Measurements from ENCODE around the gene LEMD2. TPM values are rescaled to one million over a fixed set of nuclear protein-coding genes. Genes with fewer than 3 reads are reported as not detected.

Gene LEMD2
- polyA plus RNA-seq, 2 of the 4 experiments (the other 2 are of a cell fraction), result 43.2 to 48.8 TPM

- WGBS (ENCODE audit: missing lambda C conversion rate), result 86% methylated on average over 2 of the region's 5 CpGs
- DNase-seq (ENCODE audit: low read depth in 1 of 2, low spot score in 1 of 2) (no peak), FAIRE-seq (no peak), ATAC-seq (no peak)
- Histone ChIP-seq H3K4me1 (peaks cover 41% of the 10 kb centered on the region), H3K27ac (peak overlapping the region in 1 of 2 experiments; percentile 87; a peak in 4 of 6 replicates), H3K4me3 (no peak overlapping the region), H3K4me2 (no peak overlapping the region; the same call in 2 of the 3 replicates), H3K9me3 (no peaks in the 10 kb centered on the region)
- CTCF ChIA-PET, result interaction anchor here (1.9 to 6.7 kb wide), 2 partner anchors 13 to 39 kb away, joined by 6 to 62 read pairs; no protein-coding TSS in a partner anchor
- TF ChIP-seq ESRRA (IDR thresholded peaks at IDR 0.05; ENCODE audit: borderline replicate concordance, low read length) (no peak), USF2 (IDR thresholded peaks at IDR 0.05) (no peak), NFE2L2 (conservative IDR thresholded peaks at IDR 0.05; ENCODE audit: low read length) (no peak)
- POLR2A ChIA-PET, result no interaction called here
Observed at GRCh38 chr6:33782561-33782960, 6.4 kb downstream of the LEMD2 start.

- FAIRE-seq, result no peak
- ATAC-seq, result peak; percentile 82 to 89
- H3K4me1 ChIP-seq, result peaks cover 29% of the 10 kb centered on the region
- whole genome bisulfite sequencing (ENCODE audit: missing lambda C conversion rate), result 24% methylated on average over 13 of the region's 16 CpGs
- peak overlapping the region; percentile 75 to 87 for H3K27ac ChIP-seq
- ChIA-PET CTCF (interaction anchor here (0.6 to 6.7 kb wide), 5 partner anchors 12 to 437 kb away, joined by 3 to 62 read pairs (median 6); no protein-coding TSS in a partner anchor), POLR2A (no interaction called here)
- peak overlapping the region; percentile 78 for H3K4me2 ChIP-seq
- no peaks in the 10 kb centered on the region for H3K9me3 ChIP-seq
- peak; percentile 59 to 69 for DNase-seq (ENCODE audit: low read depth in 1 of 2, low spot score in 1 of 2)
- no peak overlapping the region for H3K4me3 ChIP-seq
- TF ChIP-seq FOSL2 (IDR thresholded peaks at IDR 0.05) (0 out of 2 replicates have a peak, but pooled peaks have one; percentile 20), FOSL2 (CRISPR knock-in tag; IDR thresholded peaks at IDR 0.05) (peak; percentile 76), POLR2AphosphoS2 (conservative IDR thresholded peaks at IDR 0.05; ENCODE audit: low read length) (no peak), MAX (IDR thresholded peaks at IDR 0.05) (peak; percentile 58; the same call in 1 of the 2 replicates), USF2 (IDR thresholded peaks at IDR 0.05) (no peak), JUN (IDR thresholded peaks at IDR 0.05) (peak in 1 of 2 experiments; percentile 50; a peak in 1 of 5 replicates)
Observed at GRCh38 chr6:33781131-33781975, 7.6 kb downstream of the LEMD2 start.

- POLR2A ChIA-PET, result no interaction called here
- Histone ChIP-seq H3K9me3 (no peaks in the 10 kb centered on the region), H3K4me1 (peaks cover 24% of the 10 kb centered on the region), H3K4me2 (no peak overlapping the region), H3K27ac (peak overlapping the region in 1 of 2 experiments; percentile 87; a peak in 3 of 6 replicates), H3K4me3 (no peak overlapping the region)
- 91% methylated on average over 11 of the region's 14 CpGs for WGBS (ENCODE audit: missing lambda C conversion rate)
- FAIRE-seq (no peak), DNase-seq (ENCODE audit: low read depth in 1 of 2, low spot score in 1 of 2) (no peak), ATAC-seq (no peak)
- TF ChIP-seq ELK1 (IDR thresholded peaks at IDR 0.05; ENCODE audit: low read depth, low read length), result no peak
- no peak for TF ChIP-seq ATOH8 (CRISPR knock-in tag; IDR thresholded peaks at IDR 0.05; ENCODE audit: low read depth)
- TF ChIP-seq HES2 (IDR thresholded peaks at IDR 0.05), result no peak
- TF ChIP-seq SMC3 (IDR thresholded peaks at IDR 0.05), result no peak
- CTCF ChIA-PET, result interaction anchor here (0.6 to 6.7 kb wide), 8 partner anchors 10 to 376 kb away, joined by 3 to 62 read pairs (median 4); no protein-coding TSS in a partner anchor
Observed at GRCh38 chr6:33779895-33780294, 9.0 kb downstream of the LEMD2 start.

GRCh38 chr6:33779290-33779689, 9.6 kb downstream of the LEMD2 start:
- Histone ChIP-seq H3K27ac (no peak overlapping the region), H3K4me1 (peaks cover 24% of the 10 kb centered on the region), H3K9me3 (no peaks in the 10 kb centered on the region), H3K4me3 (no peak overlapping the region), H3K4me2 (no peak overlapping the region)
- CTCF ChIA-PET, result interaction anchor here (0.8 to 6.7 kb wide), 8 partner anchors 10 to 376 kb away, joined by 3 to 62 read pairs (median 8); no protein-coding TSS in a partner anchor
- ATAC-seq, result no peak
- DNase-seq (ENCODE audit: low read depth in 1 of 2, low spot score in 1 of 2), result no peak
- no peak for FAIRE-seq
- WGBS (ENCODE audit: missing lambda C conversion rate), result 84% methylated on average over 7 of the region's 7 CpGs
- POLR2A ChIA-PET, result no interaction called here
- no peak for TF ChIP-seq REST (IDR thresholded peaks at IDR 0.05)
- no peak for TF ChIP-seq NFE2L2 (conservative IDR thresholded peaks at IDR 0.05; ENCODE audit: low read length)
- no peak for TF ChIP-seq CHD2 (IDR thresholded peaks at IDR 0.05; ENCODE audit: low read length, partially characterized antibody)
- no peak for TF ChIP-seq ATOH8 (CRISPR knock-in tag; IDR thresholded peaks at IDR 0.05; ENCODE audit: low read depth)
- TF ChIP-seq USF2 (IDR thresholded peaks at IDR 0.05), result no peak
- no peak for TF ChIP-seq ZSCAN20 (CRISPR knock-in tag; IDR thresholded peaks at IDR 0.05)
- TF ChIP-seq HOXB13 (CRISPR knock-in tag; IDR thresholded peaks at IDR 0.05; ENCODE audit: low read depth), result no peak

Data from A549 (cell line).